H9 (cell line): Measurements from ENCODE around the gene AREG. TPM values are rescaled to one million over a fixed set of nuclear protein-coding genes. Genes with fewer than 3 reads are reported as not detected.

Experiments used
- DNase-seq: peaks from one replicate; pipeline ENCODE4 v3.0.0-alpha.2; 2017
- H2AFZ ChIP-seq: one replicate; pipeline ENCODE4 v1.6.1; 2013; ENCODE audit warnings: mild to moderate bottlenecking, low read length, control low read depth, moderate library complexity
- H2AK5ac ChIP-seq: 2 replicates; pipeline ENCODE4 v1.6.1; 2013; ENCODE audit warnings: low read length, control low read depth, mixed read lengths; ENCODE audit not compliant: insufficient read length
- H2BK120ac ChIP-seq: one replicate; pipeline ENCODE4 v1.6.1; 2013; ENCODE audit warnings: low read depth, mild to moderate bottlenecking, low read length, control low read depth, inconsistent platforms; ENCODE audit not compliant: poor library complexity, severe bottlenecking
- H2BK12ac ChIP-seq: 2 replicates; pipeline ENCODE4 v1.6.1; 2013; ENCODE audit warnings: low read length, control low read depth, mixed read lengths, low read depth; ENCODE audit not compliant: insufficient read length
- H2BK15ac ChIP-seq: 2 replicates; pipeline ENCODE4 v1.6.1; 2013; ENCODE audit warnings: low read depth, low read length, control low read depth
- H2BK20ac ChIP-seq: one replicate; pipeline ENCODE4 v1.6.1; 2013; ENCODE audit warnings: low read depth, mild to moderate bottlenecking, low read length, control low read depth, inconsistent platforms; ENCODE audit not compliant: poor library complexity, severe bottlenecking
- H2BK5ac ChIP-seq: 2 replicates; pipeline ENCODE4 v1.6.1; 2013; ENCODE audit warnings: low read length, control low read depth, mixed read lengths; ENCODE audit not compliant: insufficient read length
- H3K14ac ChIP-seq: 2 replicates; pipeline ENCODE4 v1.6.1; 2013; ENCODE audit warnings: low read length, control low read depth; ENCODE audit not compliant: insufficient read depth
- H3K18ac ChIP-seq: 2 replicates; pipeline ENCODE4 v1.6.1; 2013; ENCODE audit warnings: low read depth, mild to moderate bottlenecking, mixed read lengths, low read length, control low read depth; ENCODE audit not compliant: insufficient read length
- H3K23ac ChIP-seq: 2 replicates; pipeline ENCODE4 v1.6.1; 2013; ENCODE audit warnings: low read length, control low read depth, mixed read lengths, low read depth; ENCODE audit not compliant: insufficient read length
- H3K23me2 ChIP-seq: 2 replicates; pipeline ENCODE4 v1.6.1; 2013; ENCODE audit warnings: low read depth, mild to moderate bottlenecking, mixed read lengths, low read length, control low read depth; ENCODE audit not compliant: insufficient read length, poor library complexity, severe bottlenecking
- H3K27ac ChIP-seq: 2 replicates; pipeline ENCODE4 v1.5.1; 2013; ENCODE audit warnings: low read length, control low read depth, mixed read lengths, low read depth; ENCODE audit not compliant: insufficient read length
- H3K27me3 ChIP-seq: 2 replicates; pipeline ENCODE4 v1.6.1; 2013; ENCODE audit warnings: low read length, control low read depth, inconsistent platforms; ENCODE audit not compliant: insufficient read depth
- H3K4ac ChIP-seq: 2 replicates; pipeline ENCODE4 v1.6.1; 2013; ENCODE audit warnings: low read depth, mild to moderate bottlenecking, control low read depth, inconsistent platforms, low read length, moderate library complexity
- H3K4me1 ChIP-seq: 2 replicates; pipeline ENCODE4 v1.6.1; 2013; ENCODE audit warnings: low read length, control low read depth, inconsistent platforms; ENCODE audit not compliant: insufficient read depth
- H3K4me2 ChIP-seq: 2 replicates; pipeline ENCODE4 v1.6.1; 2013; ENCODE audit warnings: low read length, control low read depth, mixed read lengths; ENCODE audit not compliant: insufficient read length, insufficient read depth
- H3K56ac ChIP-seq: 2 replicates; pipeline ENCODE4 v1.6.1; 2013; ENCODE audit warnings: low read depth, mild to moderate bottlenecking, mixed read lengths, low read length, control low read depth; ENCODE audit not compliant: insufficient read length
- H3K79me1 ChIP-seq: 2 replicates; pipeline ENCODE4 v1.6.1; 2013; ENCODE audit warnings: low read depth, mild to moderate bottlenecking, moderate library complexity, low read length, control low read depth, inconsistent platforms; ENCODE audit not compliant: insufficient read depth, poor library complexity, severe bottlenecking
- H3K79me2 ChIP-seq: 2 replicates; pipeline ENCODE4 v1.6.1; 2013; ENCODE audit warnings: low read length, control low read depth, inconsistent platforms; ENCODE audit not compliant: insufficient read depth
- H3K9ac ChIP-seq: 2 replicates; pipeline ENCODE4 v1.6.1; 2013; ENCODE audit warnings: low read length, control low read depth, mixed read lengths; ENCODE audit not compliant: insufficient read length; ENCODE audit errors: extremely low read depth
- H3K9me3 ChIP-seq: one replicate; pipeline ENCODE4 v1.6.1; 2013; ENCODE audit warnings: low read depth, low read length, inconsistent platforms; ENCODE audit not compliant: control insufficient read depth
- H3T11ph ChIP-seq: one replicate; pipeline ENCODE4 v1.6.1; 2013; ENCODE audit warnings: mild to moderate bottlenecking, low read length, control low read depth, inconsistent platforms
- H4K20me1 ChIP-seq: one replicate; pipeline ENCODE4 v1.6.1; 2013; ENCODE audit not compliant: control insufficient read depth, insufficient read length, insufficient read depth
- H4K5ac ChIP-seq: 2 replicates; pipeline ENCODE4 v1.6.1; 2013; ENCODE audit warnings: low read depth, mild to moderate bottlenecking, mixed read lengths, low read length, control low read depth; ENCODE audit not compliant: insufficient read length
- H4K8ac ChIP-seq: replicated peaks from 2 replicates; pipeline ENCODE4 v1.6.1; 2013; ENCODE audit warnings: low read length, control low read depth, mixed read lengths, low read depth; ENCODE audit not compliant: insufficient read length
- H4K91ac ChIP-seq: 2 replicates; pipeline ENCODE4 v1.6.1; 2013; ENCODE audit warnings: low read depth, mild to moderate bottlenecking, moderate library complexity, mixed read lengths, low read length, control low read depth; ENCODE audit not compliant: insufficient read length
- H3K27ac Mint-ChIP-seq, 3 experiments: 2 replicates in 2 of 3; 3 replicates in 1 of 3; pipeline ENCODE4 v1.8.0; 2020 to 2021; ENCODE audit warnings: mixed read lengths in 3 of 3, mild to moderate bottlenecking in 1 of 3, moderate library complexity in 1 of 3
- H3K27me3 Mint-ChIP-seq: 2 replicates; pipeline ENCODE4 v1.8.0; 2021; ENCODE audit warnings: low read depth, mild to moderate bottlenecking, moderate library complexity, mixed read lengths
- H3K36me3 Mint-ChIP-seq, 3 experiments: 2 replicates in 2 of 3; 3 replicates in 1 of 3; pipeline ENCODE4 v1.8.0; 2020 to 2021; ENCODE audit warnings: low read depth in 3 of 3, mixed read lengths in 3 of 3; ENCODE audit not compliant: insufficient read depth in 1 of 3
- H3K4me1 Mint-ChIP-seq, 2 experiments: 2 replicates each; pipeline ENCODE4 v1.8.0; 2020; ENCODE audit warnings: mixed read lengths in 2 of 2
- H3K4me3 Mint-ChIP-seq, 2 experiments: 2 replicates in 1 of 2; 3 replicates in 1 of 2; pipeline ENCODE4 v1.8.0; 2020 to 2021; ENCODE audit warnings: mild to moderate bottlenecking in 2 of 2, mixed read lengths in 2 of 2, moderate library complexity in 1 of 2
- H3K9me3 Mint-ChIP-seq, 2 experiments: 2 replicates in 1 of 2; 3 replicates in 1 of 2; pipeline ENCODE4 v1.8.0; 2020; ENCODE audit warnings: mild to moderate bottlenecking in 2 of 2, mixed read lengths in 2 of 2, moderate library complexity in 1 of 2
- CTCF ChIP-seq: fragments of 200-600 bp; sonication (generic); conservative IDR thresholded peaks from 3 replicates; pipeline ENCODE4 v1.8.0; 2021; ENCODE audit warnings: antibody characterized with exemption, mild to moderate bottlenecking
- WGBS: extraction: QIAGEN DNeasy Blood & Tissue Kit; methylation state at CpG from one replicate; pipeline ENCODE4 v1.1.7; 2013; ENCODE audit warnings: missing lambda C conversion rate, low lambda C conversion rate, mixed read lengths; ENCODE audit not compliant: insufficient read length; ENCODE audit errors: extremely low coverage; 5-methylcytosine and 5-hydroxymethylcytosine counted together
- total RNA-seq: library from RNA; stranded (reverse); gene quantifications from 2 replicates; pipeline ENCODE4 v1.2.1, GENCODE V29; 2021

The AREG gene
- total RNA-seq, 1 experiment from 2014 or later, result 0.28 TPM

- no peak overlapping the region for H2AFZ ChIP-seq
- no peaks in the 10 kb centered on the region for H3K79me2 ChIP-seq
- no peak overlapping the region for H2BK120ac ChIP-seq
- no peak overlapping the region for H3K14ac ChIP-seq
- H3K9me3 Mint-ChIP-seq, result no peaks in the 10 kb centered on the region
- H3K4me3 Mint-ChIP-seq, result no peak overlapping the region
- no peak overlapping the region for H4K5ac ChIP-seq
- no peaks in the 10 kb centered on the region for H3K23me2 ChIP-seq
- H2AK5ac ChIP-seq, result no peak overlapping the region
- H3K56ac ChIP-seq, result no peak overlapping the region
- no peak overlapping the region for H3K18ac ChIP-seq
- no peak overlapping the region for H3K9ac ChIP-seq
- no peak overlapping the region for H2BK12ac ChIP-seq
- H3K4ac ChIP-seq, result no peak overlapping the region
- H3T11ph ChIP-seq, result no peak overlapping the region
- no peak overlapping the region for H4K91ac ChIP-seq
- H2BK5ac ChIP-seq, result no peak overlapping the region
- H3K27ac Mint-ChIP-seq, result no peak overlapping the region
- H4K20me1 ChIP-seq, result no peaks in the 10 kb centered on the region
- no CpG with 5 or more reads among the region's 2 CpGs for WGBS
- H3K79me1 ChIP-seq, result no peaks in the 10 kb centered on the region
- no peaks in the 10 kb centered on the region for H3K4me1 Mint-ChIP-seq
- H3K4me1 ChIP-seq, result no peaks in the 10 kb centered on the region
- H3K27ac ChIP-seq, result no peak overlapping the region
- no peak overlapping the region for H3K4me2 ChIP-seq
- no peaks in the 10 kb centered on the region for H3K9me3 ChIP-seq
- DNase-seq, result no peak
- H2BK20ac ChIP-seq, result no peak overlapping the region
- H4K8ac ChIP-seq, result no peak overlapping the region
- no peak overlapping the region for H2BK15ac ChIP-seq
- H3K36me3 Mint-ChIP-seq, result no peaks in the 10 kb centered on the region
- H3K27me3 ChIP-seq, result no peaks in the 10 kb centered on the region
- TF ChIP-seq CTCF, result no peak
- H3K27me3 Mint-ChIP-seq, result no peaks in the 10 kb centered on the region
- H3K23ac ChIP-seq, result no peak overlapping the region
Observed at GRCh38 chr4:74486905-74487304, 42.0 kb downstream of the AREG start.
